Measurements from ENCODE around the gene C17orf114.

Gene C17orf114

DNA sequence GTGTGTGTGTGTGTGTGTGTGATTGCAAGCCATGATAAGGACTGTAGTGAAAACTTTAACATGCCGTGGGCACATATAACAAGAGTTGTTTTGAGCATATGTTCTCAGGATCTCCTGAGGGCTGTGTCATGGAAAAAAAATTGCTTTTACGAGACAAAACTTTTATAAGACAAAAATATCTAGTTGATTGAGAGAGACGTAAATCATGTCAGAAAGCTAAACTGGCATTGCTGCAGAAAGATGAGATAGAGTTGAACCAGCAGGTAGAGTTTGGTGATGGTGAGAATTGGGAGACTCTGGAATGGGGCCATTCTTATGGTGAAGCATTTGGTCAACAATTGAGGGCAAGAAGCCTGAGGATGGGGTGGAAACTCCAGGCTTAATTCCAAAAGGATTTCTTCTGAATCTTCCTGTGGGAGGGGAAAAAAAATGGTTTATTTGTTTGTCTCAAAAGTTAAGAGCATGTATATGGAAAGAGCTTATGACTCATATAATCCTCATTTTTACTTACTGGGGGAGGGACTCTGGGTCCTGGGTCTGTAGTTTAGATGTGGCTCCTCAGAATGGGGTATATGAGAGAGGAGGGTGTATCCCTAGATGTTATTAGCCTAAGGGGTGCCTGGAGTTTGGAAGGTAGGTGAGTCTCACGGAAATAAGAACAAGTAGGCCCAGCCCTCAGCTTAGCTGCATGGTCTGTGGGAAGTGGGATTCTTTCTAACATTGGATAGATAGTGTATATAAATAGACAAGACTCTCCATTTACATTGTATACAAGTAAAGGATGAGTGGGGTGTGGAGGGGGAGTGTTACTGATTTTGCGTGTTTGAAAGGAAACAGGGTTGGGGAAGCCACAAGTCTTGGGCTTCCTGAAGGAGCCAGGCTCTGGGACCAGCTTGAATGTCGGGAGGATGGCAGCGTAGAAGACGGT, 38.1 kb upstream of the C17orf114 start:
- no TSS peak for BruUV-seq (replicated peaks)
- no peaks in the 10 kb centered on the region for H3K9me3 ChIP-seq (ENCODE audit: low read length)
- POLR2A ChIA-PET, result interaction anchor here (0.6 kb wide), 1 partner anchor 377 kb away, joined by 5 read pairs; no protein-coding TSS in a partner anchor
- peaks cover 21% of the 10 kb centered on the region for H3K79me2 ChIP-seq (ENCODE audit: insufficient read depth, low read depth, low read length)
- no peak overlapping the region for H3K27ac ChIP-seq (ENCODE audit: low read depth, low read length, poor library complexity, severe bottlenecking)
- H3K4me1 ChIP-seq (ENCODE audit: insufficient read depth, low read length, poor library complexity, severe bottlenecking), result peaks cover 12% of the 10 kb centered on the region
- CTCF ChIA-PET (ENCODE audit: unreplicated experiment), result no interaction called here
- no peak overlapping the region for H2AFZ ChIP-seq (ENCODE audit: low read length)
- H3K9me2 ChIP-seq (ENCODE audit: insufficient read depth, low read length), result no peaks in the 10 kb centered on the region
- TF ChIP-seq, protein P1, sequence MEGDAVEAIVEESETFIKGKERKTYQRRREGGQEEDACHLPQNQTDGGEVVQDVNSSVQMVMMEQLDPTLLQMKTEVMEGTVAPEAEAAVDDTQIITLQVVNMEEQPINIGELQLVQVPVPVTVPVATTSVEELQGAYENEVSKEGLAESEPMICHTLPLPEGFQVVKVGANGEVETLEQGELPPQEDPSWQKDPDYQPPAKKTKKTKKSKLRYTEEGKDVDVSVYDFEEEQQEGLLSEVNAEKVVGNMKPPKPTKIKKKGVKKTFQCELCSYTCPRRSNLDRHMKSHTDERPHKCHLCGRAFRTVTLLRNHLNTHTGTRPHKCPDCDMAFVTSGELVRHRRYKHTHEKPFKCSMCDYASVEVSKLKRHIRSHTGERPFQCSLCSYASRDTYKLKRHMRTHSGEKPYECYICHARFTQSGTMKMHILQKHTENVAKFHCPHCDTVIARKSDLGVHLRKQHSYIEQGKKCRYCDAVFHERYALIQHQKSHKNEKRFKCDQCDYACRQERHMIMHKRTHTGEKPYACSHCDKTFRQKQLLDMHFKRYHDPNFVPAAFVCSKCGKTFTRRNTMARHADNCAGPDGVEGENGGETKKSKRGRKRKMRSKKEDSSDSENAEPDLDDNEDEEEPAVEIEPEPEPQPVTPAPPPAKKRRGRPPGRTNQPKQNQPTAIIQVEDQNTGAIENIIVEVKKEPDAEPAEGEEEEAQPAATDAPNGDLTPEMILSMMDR (conservative IDR thresholded peaks at IDR 0.05; ENCODE audit: low read length), result no peak
- no peak for TF ChIP-seq EZH2phosphoT487 (IDR thresholded peaks at IDR 0.05; ENCODE audit: borderline replicate concordance, low read depth, low read length)
- no peak overlapping the region for H3K4me3 ChIP-seq (ENCODE audit: low read depth, low read length, poor library complexity, severe bottlenecking)
- no peaks in the 10 kb centered on the region for H4K20me1 ChIP-seq (ENCODE audit: insufficient read depth, low read length)
- H3K36me3 ChIP-seq (ENCODE audit: insufficient read depth, low read length), result peaks cover 46% of the 10 kb centered on the region
- no peak for DNase-seq (ENCODE audit: low spot score)
- intact Hi-C loops (cut with micrococcal nuclease; ENCODE audit: unreplicated experiment), result no loop called here
- no peak overlapping the region for H3K4me2 ChIP-seq (ENCODE audit: low read length)

GRCh38 chr17:4839221-4839620, 37.1 kb upstream of the C17orf114 start:
- CTCF ChIA-PET (ENCODE audit: unreplicated experiment), result no interaction called here

More at GRCh38 chr17:4839221-4839620, 37.1 kb upstream of the C17orf114 start:
- peaks cover 22% of the 10 kb centered on the region for H3K4me1 ChIP-seq (ENCODE audit: insufficient read depth, low read length, poor library complexity, severe bottlenecking)
- POLR2A ChIA-PET, result no interaction called here
- intact Hi-C loops (cut with micrococcal nuclease; ENCODE audit: unreplicated experiment), result no loop called here
- DNase-seq (ENCODE audit: low spot score), result no peak
- no peaks in the 10 kb centered on the region for H3K9me2 ChIP-seq (ENCODE audit: insufficient read depth, low read length)
- no peak overlapping the region for H3K4me2 ChIP-seq (ENCODE audit: low read length)
- H4K20me1 ChIP-seq (ENCODE audit: insufficient read depth, low read length), result no peaks in the 10 kb centered on the region
- no peak overlapping the region for H2AFZ ChIP-seq (ENCODE audit: low read length)
- H3K4me3 ChIP-seq (ENCODE audit: low read depth, low read length, poor library complexity, severe bottlenecking), result no peak overlapping the region
- peaks cover 39% of the 10 kb centered on the region for H3K36me3 ChIP-seq (ENCODE audit: insufficient read depth, low read length)
- no TSS peak for BruUV-seq (replicated peaks)
- no peak for TF ChIP-seq EZH2phosphoT487 (IDR thresholded peaks at IDR 0.05; ENCODE audit: borderline replicate concordance, low read depth, low read length)
- TF ChIP-seq, protein P1 (conservative IDR thresholded peaks at IDR 0.05; ENCODE audit: low read length), result no peak
- H3K9me3 ChIP-seq (ENCODE audit: low read length), result no peaks in the 10 kb centered on the region
- H3K27ac ChIP-seq (ENCODE audit: low read depth, low read length, poor library complexity, severe bottlenecking), result no peak overlapping the region
- peaks cover 31% of the 10 kb centered on the region for H3K79me2 ChIP-seq (ENCODE audit: insufficient read depth, low read depth, low read length)

All from OCI-LY7 (cell line).